Neural progenitor cell (in vitro differentiated cells): ENCODE results near the gene MAB21L4.

Source experiments
- CTCF ChIP-seq: fragments of 200-600 bp; sonication (generic); IDR thresholded peaks from 2 replicates; pipeline ENCODE4 v1.5.1; 2017; ENCODE audit warnings: antibody characterized with exemption, mild to moderate bottlenecking
- EZH2 ChIP-seq: fragments of 200-600 bp; sonication (generic); IDR thresholded peaks from 2 replicates; pipeline ENCODE4 v1.6.1; 2017; ENCODE audit warnings: antibody characterized with exemption, mild to moderate bottlenecking, moderate library complexity

- no peak for TF ChIP-seq CTCF
- TF ChIP-seq EZH2, result no peak
These were observed 15.8 kb upstream of the MAB21L4 start for GRCh38 chr2:240911641-240912265.
